ENCODE measurements around the gene GLA.

Gene GLA

GRCh38 chrX:101395789-101396188 is 11.9 kb downstream of the GLA start:
- DNase-seq, result no peak

DNA sequence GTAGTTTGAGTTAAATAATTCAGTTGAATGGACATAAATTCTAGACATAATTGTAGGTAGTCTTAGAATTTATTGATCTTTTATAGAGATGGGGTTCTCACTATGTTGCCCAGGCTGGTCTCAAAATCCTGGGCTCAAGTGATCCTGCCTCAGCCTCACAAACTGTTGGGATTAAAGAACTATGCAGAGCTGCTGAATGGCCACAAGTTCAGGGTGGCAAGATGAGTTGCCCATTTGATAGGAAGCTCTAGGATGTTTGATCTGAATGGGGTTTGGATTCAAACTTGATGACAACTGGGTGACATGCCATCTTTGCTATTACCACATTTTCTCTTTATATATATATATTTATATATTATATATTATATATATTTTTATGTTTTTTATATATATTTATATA is 13.4 kb downstream of the GLA start:
- DNase-seq, result no peak

GRCh38 chrX:101393530-101394305 is 14.0 kb downstream of the GLA start:
- DNase-seq, result no peak

- DNase-seq, result no peak
Observed at GRCh38 chrX:101391831-101392230, 15.9 kb downstream of the GLA start.

DNA sequence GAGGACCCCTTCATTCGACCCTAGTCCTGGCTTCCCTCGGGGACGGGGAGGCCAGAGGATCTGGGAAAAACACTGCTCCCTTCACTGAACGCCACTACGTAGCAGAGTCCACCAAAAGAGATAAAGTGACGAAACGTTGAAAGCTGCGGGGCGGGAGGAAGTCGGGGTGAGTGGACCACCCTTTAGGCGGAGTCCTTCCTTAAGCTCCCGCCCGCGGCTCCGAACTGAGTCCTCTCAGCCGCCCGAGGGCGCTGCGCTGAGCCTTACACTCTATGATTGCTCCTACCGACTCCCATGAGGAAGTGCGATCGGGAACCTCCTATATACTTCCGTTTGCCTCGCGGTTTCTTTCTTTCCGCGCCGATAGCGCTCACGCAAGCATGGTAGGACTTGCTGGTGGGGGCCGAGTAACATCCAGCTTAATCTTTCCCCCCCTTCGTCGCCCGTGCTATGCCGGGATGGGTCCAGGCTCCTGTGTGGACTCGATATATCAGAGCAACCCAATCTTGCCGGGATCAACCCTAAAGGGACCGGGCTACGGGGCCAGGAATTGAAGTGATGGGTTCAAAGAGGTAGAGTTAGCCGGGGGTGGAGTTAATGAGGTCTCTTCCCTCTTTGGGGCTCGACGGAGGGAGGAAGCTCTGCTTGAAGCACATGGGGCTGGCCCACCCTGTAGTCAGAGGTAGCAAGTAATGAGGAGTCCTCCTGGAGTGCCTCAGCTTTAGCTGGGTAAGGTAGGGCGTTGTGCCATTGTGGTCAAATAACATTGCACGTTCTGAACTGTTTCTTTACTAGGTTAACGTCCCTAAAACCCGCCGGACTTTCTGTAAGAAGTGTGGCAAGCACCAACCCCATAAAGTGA is 16.8 kb downstream of the GLA start, which contains the start of gene RPL36A:
Gene RPL36A, plus strand, starts transcription at position 348 of the 862 bp plus-strand sequence. Its CDS starts 33 bp downstream, at position 381.
- peak; percentile 74 to 93 for DNase-seq

DNA sequence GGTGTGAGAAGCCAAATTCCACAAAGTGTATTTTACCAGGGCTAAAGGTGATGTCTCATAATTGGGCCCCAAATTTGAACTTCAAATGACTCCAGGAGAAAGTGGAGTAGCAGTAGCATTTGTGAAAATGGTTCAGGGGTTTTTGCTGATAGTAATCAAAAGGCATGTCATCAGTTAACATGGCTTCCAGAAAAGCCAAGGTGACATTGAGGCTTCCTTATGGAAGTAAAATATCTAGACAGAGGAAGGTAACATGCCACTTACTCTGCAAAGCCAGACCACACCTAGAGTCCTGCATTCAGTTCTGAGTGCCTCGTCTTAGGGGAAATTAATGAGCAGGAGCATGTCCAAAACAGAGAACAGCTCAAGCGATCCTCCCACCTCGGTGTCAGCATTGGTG is 19.1 kb downstream of the GLA start:
- no peak for DNase-seq

DNA sequence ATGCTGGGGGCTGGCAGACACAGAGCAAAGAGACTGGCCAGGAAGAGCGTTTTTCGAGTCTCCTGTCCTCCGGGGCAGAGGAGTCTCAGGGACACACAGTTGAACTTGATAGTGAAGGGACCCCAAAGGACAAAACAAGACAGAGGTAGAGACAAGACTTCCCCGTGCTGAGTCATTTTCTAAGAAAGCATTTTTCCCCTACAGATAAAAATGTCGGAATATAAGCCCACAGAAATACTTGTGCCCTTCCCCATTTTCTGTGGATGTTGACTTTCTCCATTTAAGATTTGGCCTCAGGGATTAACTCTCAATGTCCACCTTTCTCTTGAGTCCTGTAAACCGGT is 21.2 kb downstream of the GLA start:
- DNase-seq, result no peak

- DNase-seq, result no peak
Observed at GRCh38 chrX:101385795-101386541, 21.8 kb downstream of the GLA start, which contains the start of gene BTK. TSS of gene BTK (minus strand) at chrX:101386191. CDS start at chrX:101375284, 10,907 bp downstream.

DNA sequence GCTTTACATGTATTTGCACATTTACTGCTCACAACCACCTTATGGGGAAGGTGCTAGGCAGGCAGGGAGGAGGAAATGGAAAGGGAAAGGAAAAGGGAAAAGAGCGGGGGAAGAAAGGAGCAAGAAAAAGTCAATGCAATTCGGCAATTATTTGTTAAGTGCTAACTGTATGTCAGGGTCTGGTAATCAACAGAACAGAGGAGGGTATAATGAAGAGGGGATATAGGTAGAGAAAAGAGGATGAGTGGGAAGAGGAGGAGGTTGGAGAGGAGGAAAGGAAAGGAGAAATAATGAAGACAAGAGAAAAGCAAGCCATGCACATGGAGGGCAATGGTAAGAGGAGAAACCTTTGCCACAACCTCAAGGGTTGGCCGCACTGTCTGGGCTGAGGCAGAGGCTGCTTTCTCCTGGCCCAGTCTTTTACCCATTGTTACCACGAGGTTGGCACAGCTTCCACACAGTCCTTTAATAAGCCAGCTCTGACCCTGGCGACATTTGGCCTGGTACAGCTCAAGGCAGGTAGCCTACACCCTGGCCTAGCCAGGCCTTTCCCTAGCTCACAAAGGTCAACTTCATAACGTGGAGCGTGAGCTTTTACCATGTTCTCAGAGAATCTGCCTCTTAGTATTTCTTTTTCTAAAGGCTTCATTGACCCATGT is 22.6 kb downstream of the GLA start:
- DNase-seq, result no peak

DNA sequence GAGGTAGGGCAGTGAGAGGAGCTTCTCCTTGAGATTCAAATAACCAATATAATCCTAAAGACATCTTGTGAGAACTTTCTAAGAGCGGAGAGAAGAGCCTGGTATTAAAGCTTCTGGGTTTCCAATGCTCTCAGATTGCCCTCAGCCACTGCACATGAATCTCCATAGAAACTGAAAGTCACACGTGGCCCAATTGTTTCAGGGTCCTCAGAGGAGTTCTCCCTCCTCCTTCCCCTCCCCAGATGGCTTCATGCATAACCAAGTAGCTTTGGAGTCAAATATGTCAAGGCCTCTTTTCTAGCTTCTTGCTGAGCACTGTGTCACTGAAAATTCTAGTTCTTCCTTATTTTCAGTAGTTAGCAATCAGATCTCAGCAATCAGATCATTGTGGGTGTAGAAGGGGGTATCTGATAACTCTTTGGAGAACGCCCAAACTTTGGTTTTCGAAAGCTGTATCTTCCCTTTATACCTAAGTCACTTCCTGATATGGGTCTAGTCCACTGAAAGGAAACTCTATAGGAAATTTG is 24.0 kb downstream of the GLA start:
- DNase-seq, result no peak

DNA sequence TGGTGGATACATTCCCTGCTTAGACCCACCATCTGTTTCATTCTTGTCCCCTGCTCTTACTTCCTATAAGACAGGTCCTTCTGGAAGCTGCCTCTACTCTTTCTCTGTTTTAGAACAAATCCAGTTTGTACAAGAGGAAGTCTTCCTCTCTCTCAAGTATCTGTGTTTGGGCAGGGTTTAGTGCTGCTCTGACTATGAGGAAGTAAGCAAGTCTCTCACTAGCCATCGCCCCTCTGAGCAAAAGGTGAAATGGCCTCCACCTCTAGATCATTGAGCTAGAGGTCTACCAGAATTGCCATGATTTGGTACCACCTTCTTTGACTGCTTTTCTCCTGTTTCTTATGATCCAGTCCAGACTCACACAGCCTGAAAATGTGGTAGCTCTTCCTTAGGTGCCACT is 30.2 kb downstream of the GLA start:
- no peak for DNase-seq

GRCh38 chrX:101370888-101371504 is 36.7 kb downstream of the GLA start:
- no peak for DNase-seq

DNA sequence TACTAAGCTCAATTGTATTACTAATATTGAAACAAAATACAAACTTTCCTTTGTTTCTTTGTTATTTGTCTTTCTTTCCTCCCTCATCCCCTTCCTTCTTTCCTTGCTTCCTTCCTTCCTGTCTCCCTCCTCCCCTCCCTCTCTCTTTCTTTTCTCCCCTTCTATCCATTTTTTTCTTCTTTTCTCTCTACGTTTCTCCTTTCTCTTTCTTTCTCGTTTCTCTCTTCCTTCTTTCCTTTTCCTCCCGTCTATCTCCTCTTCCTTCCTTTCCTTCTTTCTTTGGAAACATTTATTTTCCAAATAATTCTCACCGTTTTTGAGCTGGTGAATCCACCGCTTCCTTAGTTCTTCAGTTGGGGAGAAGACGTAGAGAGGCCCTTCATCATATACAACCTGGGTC is 38.0 kb downstream of the GLA start:
- no peak for DNase-seq

DNA sequence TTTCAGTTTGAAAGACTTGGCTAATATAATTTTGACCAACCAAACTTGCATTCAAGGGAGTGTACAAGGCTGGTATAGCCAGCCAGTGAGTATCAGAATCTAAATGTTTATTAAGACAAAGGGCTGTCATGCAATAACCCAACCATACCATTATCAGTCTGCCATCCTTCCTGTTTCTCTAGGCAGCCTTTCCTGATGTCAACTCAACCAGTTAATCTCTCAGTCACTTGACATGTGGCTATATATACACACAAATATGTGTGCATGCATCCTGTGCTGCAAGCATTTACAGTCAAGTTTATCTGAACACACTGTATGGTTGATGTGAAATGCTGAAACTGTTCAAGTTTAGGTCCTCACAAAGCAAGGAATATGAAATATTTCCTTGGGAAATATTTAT is 38.9 kb downstream of the GLA start:
- no peak for DNase-seq

- no peak for DNase-seq
Observed at GRCh38 chrX:101365301-101365795, 42.4 kb downstream of the GLA start.

- no peak for DNase-seq
Observed at GRCh38 chrX:101362757-101363156, 45.0 kb downstream of the GLA start.

- DNase-seq, result no peak
Observed at GRCh38 chrX:101362116-101362515, 45.6 kb downstream of the GLA start.

GRCh38 chrX:101360390-101360789 is 47.3 kb downstream of the GLA start:
- no peak for DNase-seq

DNA sequence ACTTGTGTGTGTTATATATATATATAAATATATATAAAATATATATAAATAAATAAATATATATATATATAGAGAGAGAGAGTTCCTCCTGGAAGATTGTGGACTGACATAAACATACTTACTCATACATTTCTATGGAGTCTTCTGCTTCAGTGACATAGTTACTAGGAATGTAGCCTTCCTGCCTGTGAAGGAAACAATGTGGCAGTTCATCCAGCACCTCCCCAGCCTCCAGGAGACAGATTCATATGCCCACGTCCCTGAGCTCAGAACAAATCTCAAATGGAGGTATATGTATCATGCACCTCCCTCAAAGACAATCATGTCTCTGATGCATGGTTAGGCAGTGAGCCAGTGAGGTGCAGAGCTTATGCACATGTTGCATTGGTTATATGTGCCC is 47.8 kb downstream of the GLA start:
- DNase-seq, result no peak

GRCh38 chrX:101357166-101357795 is 50.4 kb downstream of the GLA start:
- peak in 1 of 2 experiments; percentile 27 for DNase-seq

DNA sequence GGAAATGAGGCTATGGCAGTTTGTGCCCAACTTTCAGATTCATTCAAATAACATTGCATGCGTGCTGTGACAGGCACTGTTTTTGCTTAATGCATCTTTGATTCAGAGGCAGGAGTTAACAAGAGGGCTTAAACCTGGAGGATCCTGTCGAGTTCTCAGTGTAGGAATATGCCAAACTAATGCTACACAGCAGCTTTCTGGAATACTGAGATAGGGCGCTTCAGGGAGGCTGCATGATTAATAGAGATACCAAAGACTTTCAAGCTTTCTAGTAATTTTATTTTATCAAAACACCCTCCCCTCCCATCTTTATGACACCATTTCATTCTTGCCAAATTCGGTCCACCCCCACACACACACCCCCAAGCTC is 58.5 kb downstream of the GLA start:
- DNase-seq, result no peak

All from NCI-H446 (cell line).